IMR-90 (cell line): ENCODE data around the gene EYS. TPM values are rescaled to one million over a fixed set of nuclear protein-coding genes. Genes with fewer than 3 reads are reported as not detected.

Source experiments
- ATAC-seq: fragments of 200-7000 bp; cut with Tn5 transposase; 2 replicates; pipeline ENCODE4 v1.9.1; 2020; ENCODE audit warnings: low read depth, mild to moderate bottlenecking, moderate library complexity
- BruUV-seq: library from RNA; stranded (reverse); fragments of 400-500 nt; replicated peaks from 2 replicates; lab custom pipeline; 2021; lab: Mats Ljungman, UMichigan
- CTCF ChIA-PET: fragments of 300-600 bp; formaldehyde crosslinking; extraction: SDS; loops from one replicate; lab custom pipeline; 2021; ENCODE audit warnings: antibody characterized with exemption; lab: Yijun Ruan, JAX
- POLR2A ChIA-PET: fragments of 300-600 bp; sonication (Branson Sonifier 250); formaldehyde crosslinking; loops from one replicate; lab custom pipeline; 2022; ENCODE audit warnings: antibody characterized with exemption; ENCODE audit not compliant: unreplicated experiment; lab: Charles Lee
- DNase-seq: peaks from one replicate; pipeline ENCODE4 v3.0.0; 2013
- H2AFZ ChIP-seq: replicated peaks from 2 replicates; pipeline ENCODE3; 2013; ENCODE audit warnings: low read length, mild to moderate bottlenecking; ENCODE audit not compliant: poor library complexity
- H2AK5ac ChIP-seq: 2 replicates; pipeline ENCODE4 v1.6.1; 2013; ENCODE audit warnings: low read depth, low read length, inconsistent platforms
- H2AK9ac ChIP-seq: replicated peaks from 2 replicates; pipeline ENCODE3; 2013; ENCODE audit warnings: mild to moderate bottlenecking, low read depth, low read length, moderate library complexity; ENCODE audit not compliant: poor library complexity
- H2BK120ac ChIP-seq: 2 replicates; pipeline ENCODE4 v1.6.1; 2013; ENCODE audit warnings: low read depth, low read length, inconsistent platforms
- H2BK15ac ChIP-seq: 3 replicates; pipeline ENCODE4 v1.6.1; 2013; ENCODE audit warnings: low read depth, low read length, inconsistent platforms
- H2BK20ac ChIP-seq: 2 replicates; pipeline ENCODE4 v1.6.1; 2013; ENCODE audit warnings: low read depth, mild to moderate bottlenecking, inconsistent platforms, low read length, moderate library complexity
- H2BK5ac ChIP-seq: 2 replicates; pipeline ENCODE4 v1.6.1; 2013; ENCODE audit warnings: mild to moderate bottlenecking, low read depth, low read length, inconsistent platforms; ENCODE audit not compliant: poor library complexity, severe bottlenecking
- H3K14ac ChIP-seq: replicated peaks from 2 replicates; pipeline ENCODE4 v1.6.1; 2013; ENCODE audit warnings: low read depth, low read length, inconsistent platforms
- H3K18ac ChIP-seq: 2 replicates; pipeline ENCODE4 v1.6.1; 2013; ENCODE audit warnings: low read depth, low read length, control low read depth
- H3K23ac ChIP-seq: 2 replicates; pipeline ENCODE4 v1.6.1; 2013; ENCODE audit warnings: low read depth, low read length, inconsistent platforms
- H3K27ac ChIP-seq: 2 replicates; pipeline ENCODE4 v1.5.1; 2013; ENCODE audit warnings: mild to moderate bottlenecking, control low read depth, low read length; ENCODE audit not compliant: insufficient read depth
- H3K27me3 ChIP-seq: 2 replicates; pipeline ENCODE4 v1.6.1; 2013; ENCODE audit warnings: low read length; ENCODE audit not compliant: control insufficient read depth, insufficient read depth
- H3K36me3 ChIP-seq: 2 replicates; pipeline ENCODE4 v1.6.1; 2013; ENCODE audit warnings: low read length, mixed read lengths; ENCODE audit not compliant: control insufficient read depth, insufficient read depth
- H3K4ac ChIP-seq: 2 replicates; pipeline ENCODE4 v1.6.1; 2013; ENCODE audit warnings: low read depth, low read length, inconsistent platforms
- H3K4me1 ChIP-seq: 2 replicates; pipeline ENCODE4 v1.6.1; 2013; ENCODE audit warnings: low read length, mixed read lengths; ENCODE audit not compliant: control insufficient read depth, insufficient read depth
- H3K4me2 ChIP-seq: 2 replicates; pipeline ENCODE4 v1.6.1; 2013; ENCODE audit warnings: low read depth, mild to moderate bottlenecking, control low read depth, low read length, moderate library complexity
- H3K4me3 ChIP-seq: 2 replicates; pipeline ENCODE4 v1.5.1; 2013; ENCODE audit warnings: low read depth, mild to moderate bottlenecking, control low read depth, low read length, moderate library complexity; ENCODE audit not compliant: insufficient read depth
- H3K56ac ChIP-seq: 2 replicates; pipeline ENCODE4 v1.6.1; 2013; ENCODE audit warnings: low read length, inconsistent platforms; ENCODE audit not compliant: insufficient read depth; ENCODE audit errors: extremely low read depth
- H3K79me1 ChIP-seq, 2 experiments: 2 replicates each; pipeline ENCODE4 v1.6.1; 2013; ENCODE audit warnings: low read length in 2 of 2, inconsistent platforms in 1 of 2, low read depth in 1 of 2
- H3K9ac ChIP-seq: 2 replicates; pipeline ENCODE4 v1.6.1; 2013; ENCODE audit warnings: low read depth, low read length, control low read depth
- H3K9me1 ChIP-seq: 2 replicates; pipeline ENCODE4 v1.6.1; 2013; ENCODE audit warnings: low read length, inconsistent platforms; ENCODE audit not compliant: insufficient read depth
- H3K9me3 ChIP-seq: 2 replicates; pipeline ENCODE4 v1.6.1; 2013; ENCODE audit warnings: low read length; ENCODE audit not compliant: control insufficient read depth, insufficient read depth
- H4K20me1 ChIP-seq: 2 replicates; pipeline ENCODE4 v1.6.1; 2013; ENCODE audit warnings: low read length, inconsistent platforms; ENCODE audit not compliant: insufficient read depth
- H4K5ac ChIP-seq: 2 replicates; pipeline ENCODE4 v1.6.1; 2013; ENCODE audit warnings: mild to moderate bottlenecking, low read depth, low read length, control low read depth
- H4K8ac ChIP-seq, 2 experiments: 2 replicates each; pipeline ENCODE4 v1.6.1; 2013; ENCODE audit warnings: low read depth in 2 of 2, low read length in 2 of 2, control low read depth in 1 of 2, inconsistent platforms in 1 of 2
- H4K91ac ChIP-seq: 2 replicates; pipeline ENCODE4 v1.6.1; 2013; ENCODE audit warnings: low read depth, low read length, inconsistent platforms; ENCODE audit not compliant: insufficient read depth
- FOS ChIP-seq: fragments of 150-350 bp; IDR thresholded peaks from 2 replicates; pipeline ENCODE4 v1.6.1; 2016; ENCODE audit warnings: low read depth, low read length
- MAZ ChIP-seq: IDR thresholded peaks from 2 replicates; pipeline ENCODE4 v1.6.1; 2012; ENCODE audit warnings: low read depth, mild to moderate bottlenecking, low read length, improper control_type of control experiment, moderate library complexity, borderline replicate concordance
- dilution Hi-C: fragments of 300-500 bp; cut with HindIII; formaldehyde crosslinking; loops from one replicate; pipeline ENCODE4 v1.14.3; 2018; ENCODE audit warnings: low sequenced_read_pairs; ENCODE audit not compliant: unreplicated experiment
- in situ Hi-C: fragments of 300-500 bp; cut with MboI; formaldehyde crosslinking; loops from 3 replicates; pipeline ENCODE4 v1.14.3; 2019; ENCODE audit warnings: low sequenced_read_pairs, inconsistent platforms, mixed read lengths
- intact Hi-C: fragments of 100-400 bp; cut with micrococcal nuclease; formaldehyde crosslinking; loops from 2 replicates; pipeline ENCODE4 v1.10.0; 2022
- polyA plus RNA-seq, 3 experiments: library from polyadenylated mRNA; depleted of rRNA; stranded (reverse); fragments of >200 nt; gene quantifications; 2 replicates each; pipeline ENCODE4 v1.2.3, GENCODE V29; 2012; ENCODE audit warnings: low replicate concordance in 1 of 3
- total RNA-seq: library from RNA; depleted of rRNA; stranded (reverse); fragments of >200 nt; gene quantifications from 2 replicates; pipeline ENCODE4 v1.2.3, GENCODE V29; 2012

Gene EYS
- total and polyA plus RNA-seq, 2 of the 4 experiments (the other 2 are of a cell fraction), result under 0.01 TPM; not detected in 1

DNA sequence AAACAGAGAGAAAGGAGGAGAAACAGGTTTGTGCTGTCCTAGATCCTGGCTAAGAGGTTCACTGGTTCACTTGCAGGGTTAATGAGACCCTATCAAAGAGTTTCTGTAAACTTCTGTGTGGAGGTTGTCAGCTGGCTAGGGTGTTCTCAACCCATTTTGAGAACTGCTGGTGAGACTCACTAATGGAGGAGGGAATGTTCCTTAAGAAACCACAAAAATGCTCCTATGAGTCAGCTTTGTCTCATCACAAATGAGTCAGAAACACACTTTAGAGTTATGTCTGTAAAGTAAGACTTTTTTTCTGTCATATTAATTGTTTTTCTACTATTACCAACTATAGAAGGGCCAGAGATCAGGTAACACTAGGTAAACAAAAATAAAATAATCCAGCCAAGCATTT, 1187.0 kb downstream of the EYS start:
- TF ChIP-seq FOS (peak; percentile 98), MAZ (no peak)
- Histone ChIP-seq H2AFZ (peak overlapping the region; percentile 74), H2BK120ac (peak overlapping the region; percentile 98)

More for the DNA sequence above, 1187.0 kb downstream of the EYS start:
- in situ Hi-C loops, result no loop called here
- peak overlapping the region; percentile 84 for H3K14ac ChIP-seq
- peak overlapping the region; percentile 41; the same call in 1 of the 2 replicates for H3K23ac ChIP-seq
- no peak overlapping the region for H3K9ac ChIP-seq
- peak overlapping the region; percentile 98 for H2BK15ac ChIP-seq
- dilution Hi-C loops, result no loop called here
- intact Hi-C loops, result no loop called here
- peak overlapping the region; percentile 74; the same call in 1 of the 2 replicates for H3K4me2 ChIP-seq
- ChIA-PET CTCF (interaction anchor here (1.3 kb wide), 1 partner anchor 61 kb away, joined by 3 read pairs; no protein-coding TSS in a partner anchor), POLR2A (no interaction called here)
- H2AK5ac ChIP-seq, result no peak overlapping the region
- H4K8ac ChIP-seq, result peak overlapping the region in 1 of 2 experiments; percentile 91; a peak in 2 of 4 replicates
- H3K9me1 ChIP-seq, result no peaks in the 10 kb centered on the region
- no peaks in the 10 kb centered on the region for H3K9me3 ChIP-seq
- peak; percentile 95 for DNase-seq
- no peaks in the 10 kb centered on the region for H4K20me1 ChIP-seq
- no peaks in the 10 kb centered on the region for H3K36me3 ChIP-seq
- BruUV-seq, result no TSS peak
- H3K4ac ChIP-seq, result peak overlapping the region; percentile 71
- no peak overlapping the region for H3K27ac ChIP-seq
- H2BK5ac ChIP-seq, result peak overlapping the region; percentile 38
- H3K27me3 ChIP-seq, result no peaks in the 10 kb centered on the region
- H3K56ac ChIP-seq, result peak overlapping the region; percentile 32; the same call in 1 of the 2 replicates
- no peak overlapping the region for H4K5ac ChIP-seq
- H2BK20ac ChIP-seq, result peak overlapping the region; percentile 97
- peak; percentile 96 for ATAC-seq
- peak overlapping the region; percentile 81 for H3K18ac ChIP-seq
- H2AK9ac ChIP-seq, result no peak overlapping the region
- H3K4me3 ChIP-seq, result no peak overlapping the region
- H4K91ac ChIP-seq, result peak overlapping the region; percentile 50; the same call in 1 of the 2 replicates
- peaks cover 2% of the 10 kb centered on the region; the same call in 1 of the 2 replicates for H3K4me1 ChIP-seq
- H3K79me1 ChIP-seq, result no peaks in the 10 kb centered on the region
